Amygdala (tissue), 56 donors: Measurements from ENCODE around the gene ARVCF.

Experiments used
- DNase-seq, 56 donors: peaks; one replicate each; lab custom pipeline; 2025; lab: John Stamatoyannopoulos, UW

Gene ARVCF

DNA sequence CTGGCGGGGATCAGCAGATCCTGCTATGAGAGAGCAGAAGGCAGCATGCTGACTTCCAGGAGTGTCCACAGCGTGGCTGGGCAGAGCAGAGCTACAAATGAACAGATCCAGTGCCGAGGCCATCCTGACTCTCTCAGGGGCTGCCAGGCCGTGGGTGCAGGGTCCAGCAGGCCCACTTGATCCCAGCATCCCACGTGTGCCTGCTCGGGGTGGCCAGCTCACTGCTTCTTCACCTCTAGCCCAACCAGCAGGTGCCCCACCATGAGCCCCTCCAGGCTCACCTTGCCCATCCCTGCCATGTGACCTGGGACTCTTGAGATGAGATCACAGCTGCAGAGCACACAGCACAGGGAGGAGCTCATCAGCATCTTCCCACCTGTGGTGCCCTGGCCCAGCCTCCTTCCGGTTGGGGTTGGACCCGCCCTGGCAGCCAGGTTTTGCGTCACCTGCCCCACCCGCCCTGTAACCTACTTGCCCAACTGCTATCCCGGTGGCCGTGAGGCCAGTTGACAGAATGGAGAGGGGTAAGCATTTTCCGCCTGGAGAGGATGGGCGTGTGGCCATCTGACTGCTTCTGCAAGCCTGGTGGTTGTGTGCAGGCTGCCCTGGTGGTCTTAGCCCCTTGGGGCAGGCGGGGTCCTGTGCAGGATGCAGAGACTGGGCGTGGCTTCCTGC lies 15.2 kb upstream of the ARVCF start:
- DNase-seq: no peak

DNA sequence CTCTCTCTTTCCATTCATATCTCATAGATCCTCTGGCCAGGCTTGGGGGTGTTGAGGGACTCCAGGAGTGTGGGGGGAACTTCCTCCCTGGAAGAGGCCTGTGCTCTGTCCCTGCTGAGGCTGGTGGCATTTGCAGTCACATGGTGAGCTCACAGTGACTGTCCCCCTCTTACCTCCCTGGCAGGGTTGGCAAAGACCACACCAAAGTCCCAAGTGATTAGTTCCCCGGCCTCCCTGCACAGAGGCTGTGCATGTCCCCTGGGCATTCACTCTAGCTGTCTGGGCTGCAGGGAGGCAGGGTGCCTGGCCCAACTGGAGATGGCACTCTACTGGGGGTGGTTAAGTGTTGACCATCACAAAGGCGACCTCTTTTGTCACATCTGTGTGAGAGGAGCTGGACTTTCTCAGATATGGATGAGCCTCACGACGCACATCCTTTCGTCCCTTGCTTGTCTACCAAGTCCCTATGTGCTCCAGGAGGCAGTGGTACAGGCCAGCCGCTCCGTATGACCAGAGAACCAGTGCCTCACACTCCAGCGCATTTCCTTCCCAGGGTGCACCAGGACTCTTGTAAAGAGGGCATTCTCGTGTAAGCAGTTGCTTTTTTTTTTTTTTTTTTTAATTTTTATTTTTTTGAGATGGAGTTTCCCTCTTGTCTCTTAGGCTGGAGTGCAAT lies 13.1 kb upstream of the ARVCF start:
- peak in 2 of 56 donors; percentile 58 to 60 for DNase-seq

DNA sequence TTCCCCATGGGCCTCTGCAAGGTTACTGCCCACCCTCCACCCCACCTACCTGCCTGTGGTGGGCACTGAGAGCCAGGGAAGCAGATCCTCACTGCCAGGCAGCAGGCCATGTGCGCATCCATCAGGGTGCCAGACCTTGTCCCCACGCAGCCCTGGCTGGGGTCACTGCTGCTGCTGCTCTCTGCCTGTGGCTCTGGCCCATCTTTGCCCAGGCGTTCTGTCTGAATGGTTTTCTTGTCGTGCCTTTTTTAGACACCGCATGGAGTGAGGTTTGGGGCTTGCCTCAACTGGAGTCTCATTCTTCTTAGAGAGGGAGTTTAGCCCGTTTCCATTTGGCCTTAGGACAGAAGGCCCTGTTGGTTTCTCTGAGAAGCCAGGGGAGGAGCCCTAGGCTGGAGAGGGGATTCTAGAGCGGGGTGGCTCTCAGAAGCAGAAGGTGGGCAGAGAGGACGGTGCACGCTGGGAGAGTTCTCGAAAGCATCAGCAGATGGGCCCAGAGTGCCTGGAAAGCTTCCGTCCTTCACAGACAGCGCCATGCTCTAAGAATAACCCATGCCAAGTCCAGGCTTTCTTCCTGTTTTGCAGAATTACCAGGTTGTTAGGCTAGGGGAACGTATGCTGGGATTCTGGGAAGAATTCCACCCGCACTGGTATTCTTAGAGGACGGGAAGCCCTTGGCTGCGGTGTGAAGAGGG lies 12.4 kb upstream of the ARVCF start:
- DNase-seq: peak in 20 of 56 donors; percentile 13 to 60 (median 26)

DNA sequence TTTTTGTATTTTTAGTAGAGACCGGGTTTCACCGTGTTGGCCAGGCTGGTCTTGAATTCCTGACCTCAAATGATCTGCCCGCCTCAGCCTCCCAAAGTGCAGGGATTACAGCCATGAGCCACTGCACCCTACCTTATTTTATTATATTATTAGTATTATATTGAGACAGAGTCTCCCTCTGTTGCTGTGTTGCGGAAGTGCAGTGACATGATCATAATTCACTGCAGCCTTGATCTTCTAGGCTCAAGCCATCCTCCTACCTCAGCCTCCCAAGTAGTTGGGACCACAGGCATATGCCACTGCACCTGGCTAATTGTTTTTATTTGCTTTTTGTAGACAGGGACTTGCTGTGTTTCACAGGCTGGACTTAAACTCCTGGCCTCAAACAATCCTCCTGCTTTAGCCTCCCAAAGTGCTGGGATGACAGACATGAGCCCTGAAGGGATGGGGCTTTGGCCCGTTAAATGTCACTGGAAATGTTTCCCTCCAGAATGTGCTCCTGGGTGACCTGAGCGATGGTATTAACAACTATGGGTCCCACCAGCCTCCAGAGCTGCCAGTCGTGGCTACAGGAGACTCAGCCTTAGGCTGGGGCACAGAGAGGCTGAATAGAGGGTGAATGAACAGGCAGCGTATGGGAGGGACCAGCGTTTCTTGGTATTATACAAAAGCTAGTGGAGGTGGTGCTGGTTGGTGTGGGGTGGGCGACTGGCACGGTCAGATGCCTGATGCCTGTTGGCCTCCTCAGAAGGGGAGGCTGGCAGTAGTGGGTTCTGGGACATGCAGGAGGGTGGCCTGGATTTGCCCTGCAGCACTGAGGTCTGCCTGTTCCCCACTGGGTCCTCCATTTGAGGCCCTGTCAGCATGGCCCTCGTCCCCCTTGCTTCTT lies 11.6 kb upstream of the ARVCF start:
- DNase-seq: no peak

DNA sequence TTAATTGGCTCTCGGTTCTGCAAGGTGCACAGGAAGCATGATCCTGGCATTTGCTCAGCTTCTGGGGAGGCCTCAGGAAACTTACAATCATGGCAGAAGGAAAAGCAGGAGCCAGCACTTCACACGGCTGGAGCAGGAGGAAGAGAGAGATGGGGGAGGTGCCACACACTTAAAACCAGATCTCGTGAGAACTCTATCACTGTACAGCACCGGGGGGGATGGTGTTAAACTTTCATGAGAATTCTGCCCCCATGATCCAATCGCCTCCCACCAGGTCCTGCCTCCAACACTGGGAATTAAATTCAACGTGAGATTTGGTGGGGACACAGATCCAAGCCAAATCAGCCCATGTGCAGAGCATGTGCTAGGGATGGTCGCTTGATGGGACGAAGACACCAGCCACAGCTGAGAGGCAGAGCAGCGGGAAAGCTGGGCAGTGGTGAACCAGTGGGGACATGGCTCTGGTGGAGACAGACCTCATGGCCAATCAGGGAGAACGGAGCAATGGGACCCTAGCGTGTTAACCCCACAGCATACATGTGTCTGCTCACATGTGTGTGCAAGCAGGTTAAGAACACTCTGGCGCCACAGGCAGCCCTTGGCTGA lies 10.5 kb upstream of the ARVCF start:
- no peak for DNase-seq

DNA sequence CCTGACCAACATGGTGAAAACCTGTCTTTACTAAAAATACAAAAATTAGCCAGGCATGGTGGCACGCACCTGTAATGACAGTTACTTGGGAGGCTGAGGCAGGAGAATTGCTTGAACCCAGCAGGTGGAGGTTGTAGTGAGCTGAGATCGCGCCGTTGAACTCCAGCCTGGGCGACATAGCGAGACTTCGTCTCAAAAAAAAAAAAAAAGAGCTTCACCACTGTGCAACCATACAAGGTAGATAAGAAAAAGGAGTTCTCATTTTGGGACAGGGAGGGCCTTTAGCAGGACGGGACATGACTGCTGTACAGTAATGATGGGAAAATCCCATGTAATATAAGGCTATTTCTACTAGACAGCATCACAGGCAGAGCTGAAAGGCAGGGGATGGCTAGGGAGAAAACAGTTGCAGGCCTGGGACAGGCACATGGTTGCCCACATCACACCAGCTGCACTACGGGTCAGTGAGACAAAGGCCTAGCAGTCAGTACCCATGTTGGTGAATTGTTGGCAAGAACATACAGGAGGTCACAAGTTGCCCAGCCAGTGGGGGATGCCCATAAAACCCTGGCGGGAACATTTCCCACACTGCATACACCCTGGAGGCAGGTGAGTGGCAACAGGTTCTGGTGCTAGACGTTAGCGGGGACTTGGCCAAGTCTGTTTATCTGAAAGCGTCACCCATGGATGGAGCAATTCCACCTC lies 9.7 kb upstream of the ARVCF start:
- peak in 22 of 56 donors; percentile 16 to 69 (median 44) for DNase-seq

DNA sequence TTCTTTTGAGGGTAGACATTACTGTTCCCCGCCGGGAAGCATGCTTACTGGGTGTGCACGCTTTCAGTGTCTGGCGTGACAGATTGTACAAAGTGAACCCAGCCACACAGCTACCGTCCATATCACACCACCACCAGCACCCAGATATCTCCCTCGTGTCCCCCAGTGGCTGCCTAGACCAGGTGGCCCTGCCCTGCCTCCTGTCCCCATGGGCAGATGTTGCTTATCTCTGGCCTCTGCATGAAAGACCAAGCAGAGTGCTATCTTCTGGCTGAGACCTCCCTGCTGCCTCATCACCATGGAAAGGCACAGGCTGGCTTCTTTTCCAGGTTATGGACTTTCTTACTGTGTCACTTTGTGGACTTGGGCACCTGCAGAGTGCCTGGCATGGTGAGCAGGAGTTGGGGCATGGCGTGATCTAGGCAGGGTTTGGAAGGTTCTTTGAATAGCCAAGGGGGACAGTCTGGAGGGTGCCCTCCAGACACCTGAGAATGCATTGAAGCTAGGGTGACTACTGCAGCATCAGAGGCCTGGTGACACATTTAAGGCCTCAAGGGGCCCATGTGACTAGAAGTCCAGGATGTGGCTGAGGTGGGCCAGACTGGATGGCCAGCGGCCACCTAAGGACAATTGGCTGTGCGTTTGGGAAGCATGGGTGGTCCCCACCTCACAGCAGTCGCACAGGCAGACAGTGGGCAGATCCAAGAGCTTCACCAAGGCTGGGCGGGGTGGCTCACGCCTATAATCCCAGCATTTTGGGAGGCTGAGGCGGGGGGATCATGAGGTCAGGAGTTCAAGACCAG lies 9.0 kb upstream of the ARVCF start:
- no peak for DNase-seq

DNA sequence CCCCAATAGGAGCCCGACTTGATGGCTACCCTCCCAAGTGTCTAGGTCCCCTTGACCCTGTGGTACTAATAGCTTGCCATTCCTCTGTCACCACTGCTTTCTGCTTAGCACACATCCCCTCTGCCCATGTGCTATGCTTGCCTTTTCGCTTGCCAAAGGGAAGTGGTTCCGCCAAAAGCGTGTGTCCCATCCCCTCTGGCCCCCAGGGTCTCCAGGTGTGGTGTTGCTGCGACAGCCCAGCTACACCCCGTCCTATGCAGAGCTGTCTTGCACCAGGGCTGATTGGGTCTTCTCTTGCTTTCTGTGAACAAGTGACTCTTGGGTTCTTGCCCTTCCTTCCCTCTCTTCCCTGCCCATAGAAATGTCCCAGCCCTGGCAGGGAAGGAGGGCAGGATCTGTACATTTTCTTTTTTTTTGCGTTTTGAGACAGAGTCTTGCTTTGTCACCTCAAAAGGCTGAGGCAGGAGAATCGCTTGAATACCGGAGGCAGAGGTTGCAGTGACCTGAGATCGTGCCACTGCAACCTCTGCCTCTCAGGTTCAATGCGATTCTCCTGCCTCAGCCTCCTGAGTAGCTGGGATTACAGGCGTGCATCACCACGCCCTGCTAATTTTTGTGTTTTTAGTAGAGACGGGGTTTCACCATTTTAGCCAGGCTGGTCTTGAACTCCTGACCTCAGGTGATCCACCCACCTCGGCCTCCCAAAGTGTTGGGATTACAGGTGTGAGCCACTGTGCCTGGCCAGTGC lies 8.2 kb upstream of the ARVCF start:
- DNase-seq: no peak

DNA sequence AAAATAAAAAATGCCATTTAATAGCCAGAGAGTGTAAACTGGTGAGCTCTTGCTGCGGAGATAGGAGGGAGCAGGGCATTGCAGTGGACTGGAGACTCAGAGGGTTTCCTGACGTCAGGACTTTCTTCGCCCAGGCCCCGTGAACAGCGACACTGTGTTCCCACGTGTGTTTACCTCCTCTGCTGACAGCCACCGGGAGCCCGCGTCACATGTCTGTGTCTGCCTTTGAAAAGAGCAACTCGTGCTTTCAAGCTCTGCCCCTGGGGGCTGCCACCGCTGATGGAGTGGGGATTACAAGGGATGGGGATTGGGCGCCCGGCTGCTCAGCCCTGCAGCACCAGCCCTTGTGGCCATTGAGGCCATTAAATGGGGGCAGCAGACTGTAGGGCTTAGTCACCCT lies 7.6 kb upstream of the ARVCF start:
- DNase-seq: peak in 5 of 56 donors; percentile 9 to 24 (median 17)

DNA sequence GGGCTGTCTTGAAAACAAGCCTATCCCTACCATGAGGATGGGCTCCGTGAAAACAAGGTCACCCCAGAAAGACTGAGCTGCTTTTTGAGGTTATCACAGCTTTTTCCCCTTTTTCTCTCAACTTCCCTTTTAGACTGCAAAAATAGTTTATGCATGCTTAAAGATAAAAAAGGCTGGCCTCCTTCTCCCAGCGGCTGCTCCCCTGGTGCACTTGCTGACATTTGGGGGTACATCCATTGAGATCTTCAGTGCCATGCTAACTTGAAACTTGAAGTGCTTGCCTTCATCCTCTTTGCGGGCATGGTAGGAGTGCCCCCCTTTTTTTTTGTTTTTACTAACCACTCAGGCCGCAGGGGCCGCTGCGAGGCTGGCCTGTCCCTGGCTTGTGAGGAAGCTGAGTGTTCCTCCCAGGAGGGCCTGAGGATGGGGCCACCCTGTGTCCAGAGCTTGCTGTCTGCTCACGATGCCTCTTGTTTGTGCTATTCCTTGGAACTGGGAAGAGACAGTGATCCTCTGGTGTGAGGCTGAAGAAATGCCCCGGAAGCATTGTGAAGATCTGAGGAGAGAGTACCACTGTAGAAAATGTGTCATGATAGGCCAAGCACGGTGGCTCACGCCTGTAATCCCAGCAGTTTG lies 6.5 kb upstream of the ARVCF start:
- DNase-seq: no peak

DNA sequence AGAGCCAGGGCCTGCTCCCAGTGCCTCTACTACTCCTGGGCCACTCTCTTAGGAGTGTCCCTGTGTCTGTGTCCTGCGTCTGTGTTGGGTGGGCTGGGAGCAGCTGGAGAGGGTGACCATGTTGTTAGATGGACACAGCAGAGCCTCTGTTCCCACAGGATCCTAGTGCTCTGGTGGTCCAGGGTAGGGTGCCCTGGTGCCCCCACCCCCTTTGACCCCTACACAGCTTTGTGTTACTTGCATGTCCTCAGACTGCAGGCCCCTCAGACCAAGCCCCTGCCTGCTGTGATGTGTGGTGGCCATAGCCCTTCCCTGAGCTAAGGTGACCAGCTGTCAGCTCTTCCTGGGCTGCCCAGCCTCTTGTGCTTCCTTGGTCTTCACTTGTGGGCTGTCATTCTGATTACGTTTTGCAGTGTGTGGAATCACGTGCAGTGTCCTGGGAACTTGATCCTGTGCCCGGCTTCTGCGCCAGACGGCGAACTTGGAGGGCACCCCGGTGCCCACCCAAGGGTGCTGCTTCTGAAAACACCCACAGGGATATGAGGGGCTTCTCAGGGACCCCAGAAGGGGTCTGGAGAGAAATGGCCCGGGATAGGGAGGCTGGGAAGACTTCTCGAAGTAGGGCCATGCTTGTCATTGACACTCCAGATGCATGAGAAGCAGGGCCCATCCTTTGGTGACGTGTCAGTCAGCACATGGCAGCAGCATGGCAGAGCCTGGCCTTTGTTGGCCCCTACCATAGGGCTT lies 5.8 kb upstream of the ARVCF start:
- DNase-seq: no peak

DNA sequence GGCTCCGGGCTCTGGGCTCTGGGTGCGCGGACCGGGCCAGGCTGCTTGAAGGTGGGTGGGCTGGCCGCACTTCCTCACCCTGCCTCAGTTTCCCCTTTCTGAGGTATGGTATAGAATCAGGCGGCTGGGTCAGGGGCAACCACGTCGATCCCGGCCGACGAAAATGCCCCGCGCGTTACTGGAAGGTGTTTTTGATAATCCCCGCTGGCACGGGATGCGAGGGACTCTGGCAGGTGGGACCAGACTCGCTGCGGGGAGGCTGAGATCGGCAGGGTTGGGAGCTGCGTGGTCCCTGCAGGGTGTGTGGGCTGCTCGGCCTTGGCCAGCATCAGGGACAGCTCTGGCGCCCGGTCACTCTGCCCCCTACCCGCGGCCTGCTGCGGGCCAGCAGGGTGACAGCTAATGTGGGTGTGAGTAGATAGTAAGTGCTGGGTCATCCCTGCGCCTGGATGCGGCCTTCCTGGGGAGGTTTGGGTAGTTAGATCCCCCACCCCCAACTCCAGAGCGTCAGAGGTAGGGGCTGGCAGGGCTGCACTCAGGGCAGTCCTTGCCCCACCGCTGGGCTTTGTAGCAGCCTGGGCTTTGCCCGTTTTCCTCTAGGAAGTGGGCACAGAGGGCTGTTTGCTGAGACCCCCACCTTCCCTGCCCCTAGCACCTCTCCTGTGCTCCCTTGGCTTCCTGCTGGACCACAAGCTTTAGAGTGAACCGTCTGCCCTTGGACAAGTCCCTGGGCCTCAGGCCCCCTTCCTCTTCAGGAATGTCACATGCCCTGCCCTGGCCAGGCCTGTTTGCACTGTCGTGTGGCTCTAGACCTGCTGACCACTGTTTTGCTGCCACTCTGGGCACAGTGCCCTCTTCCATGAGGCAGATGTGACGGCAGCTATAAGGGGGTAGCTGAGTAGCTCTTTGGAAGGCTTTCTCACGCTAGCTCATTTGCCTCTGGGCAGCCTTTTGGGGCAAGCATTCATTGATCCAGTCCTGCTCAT lies 4.9 kb upstream of the ARVCF start:
- DNase-seq: peak in 50 of 56 donors; percentile 19 to 91 (median 62)

DNA sequence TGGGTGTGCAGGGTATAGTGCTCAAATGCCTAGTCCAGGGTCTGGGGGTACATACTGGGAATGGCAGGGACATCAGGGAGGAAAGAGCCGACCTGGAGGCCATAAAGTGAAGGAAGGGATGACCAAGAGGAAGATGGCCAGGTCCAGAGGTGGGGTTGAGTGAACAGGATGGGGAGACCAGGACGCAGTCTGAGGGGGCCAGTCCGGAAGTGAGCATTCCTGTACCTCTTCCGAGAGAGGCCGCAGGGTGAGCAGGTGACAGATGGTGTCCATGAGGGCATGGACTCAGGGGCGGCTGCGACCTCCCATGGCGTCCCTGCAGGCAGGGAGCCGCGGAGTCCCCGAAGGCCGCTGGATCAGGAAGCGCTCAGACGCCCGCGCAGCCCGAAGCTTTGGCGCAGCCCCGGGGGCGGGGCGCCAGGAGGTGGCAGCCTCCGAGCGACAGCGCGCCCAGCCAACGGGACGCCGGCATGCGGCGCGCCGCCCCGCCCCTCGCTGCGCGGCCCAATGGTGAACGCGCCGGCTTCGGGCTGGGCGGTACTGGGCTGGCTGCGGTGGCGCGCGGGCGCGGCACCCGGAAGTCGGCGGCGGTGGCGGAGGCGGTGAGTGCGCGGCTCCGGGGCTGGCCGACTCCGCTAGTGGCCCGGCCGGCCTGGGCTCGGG lies 4.0 kb upstream of the ARVCF start, which contains the start of gene TANGO2:
TANGO2 (plus strand) TSS at position 578 of the 663 bp plus-strand sequence. CDS start 15,689 bp downstream, outside the sequence.
- peak in 55 of 56 donors; percentile 44 to 95 (median 81) for DNase-seq

DNA sequence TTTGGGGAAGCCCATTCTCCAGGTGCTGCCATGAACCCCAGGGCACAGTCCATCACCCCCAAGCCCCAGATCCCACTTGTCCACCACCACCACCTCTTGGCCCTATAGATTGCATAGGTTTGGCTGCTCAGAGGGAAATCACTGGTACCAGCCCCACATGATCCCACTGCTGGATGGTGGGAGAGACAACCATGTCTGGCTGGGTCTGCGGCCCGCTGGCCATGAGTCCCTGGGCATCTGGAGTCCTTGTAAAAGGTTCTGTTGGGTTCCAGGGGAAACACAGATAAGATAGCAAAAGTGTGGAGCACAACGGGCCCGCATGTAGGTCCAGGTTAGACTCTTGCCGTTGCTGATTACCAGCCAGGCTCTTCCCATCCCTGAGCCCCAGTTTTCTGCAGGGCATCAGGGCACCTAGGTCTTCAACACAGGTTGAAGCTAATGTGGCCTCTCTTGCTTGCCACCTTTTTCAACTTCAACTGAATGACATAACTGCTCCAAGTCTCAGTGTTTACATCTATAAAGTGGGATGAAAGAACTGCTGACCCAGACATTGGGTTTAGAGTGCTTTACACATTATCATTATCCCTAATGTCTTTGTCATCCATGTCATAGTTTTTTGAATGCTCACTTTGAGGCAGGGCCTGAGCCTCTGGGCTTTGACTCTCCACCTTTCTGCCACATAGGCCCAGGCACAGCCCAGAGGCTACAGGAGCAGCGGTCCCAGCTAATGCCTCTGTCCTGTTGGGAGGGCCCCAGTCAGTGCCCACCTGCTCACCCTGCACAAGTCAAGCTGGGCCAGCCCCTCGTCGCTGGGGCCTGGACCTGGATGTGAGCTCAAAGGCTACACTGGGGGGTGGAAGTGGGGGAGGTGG lies 3.3 kb upstream of the ARVCF start:
- no peak for DNase-seq
